Stimulated activated naive CD8-positive, alpha-beta T cell treated with anti-CD3 and anti-CD28 coated beads, Interleukin-15, Interleukin-2, amounts not matched to agents 100 ng/mL and 50 ng/mL, for 24 hours (primary cell): ENCODE data around the gene KLK3.

Experiments
- H3K27ac Mint-ChIP-seq: one replicate; pipeline ENCODE4 v1.8.0; 2021; ENCODE audit warnings: mild to moderate bottlenecking, mixed read lengths
- H3K27me3 Mint-ChIP-seq: one replicate; pipeline ENCODE4 v1.8.0; 2021; ENCODE audit warnings: mixed read lengths
- H3K36me3 Mint-ChIP-seq: one replicate; pipeline ENCODE4 v1.8.0; 2021; ENCODE audit warnings: low read depth, mixed read lengths
- H3K4me1 Mint-ChIP-seq: one replicate; pipeline ENCODE4 v1.8.0; 2021; ENCODE audit warnings: low read depth, mixed read lengths
- H3K4me3 Mint-ChIP-seq: one replicate; pipeline ENCODE4 v1.8.0; 2021; ENCODE audit warnings: mild to moderate bottlenecking, mixed read lengths
- H3K9me3 Mint-ChIP-seq: one replicate; pipeline ENCODE4 v1.8.0; 2021; ENCODE audit warnings: mixed read lengths

The KLK3 gene

DNA sequence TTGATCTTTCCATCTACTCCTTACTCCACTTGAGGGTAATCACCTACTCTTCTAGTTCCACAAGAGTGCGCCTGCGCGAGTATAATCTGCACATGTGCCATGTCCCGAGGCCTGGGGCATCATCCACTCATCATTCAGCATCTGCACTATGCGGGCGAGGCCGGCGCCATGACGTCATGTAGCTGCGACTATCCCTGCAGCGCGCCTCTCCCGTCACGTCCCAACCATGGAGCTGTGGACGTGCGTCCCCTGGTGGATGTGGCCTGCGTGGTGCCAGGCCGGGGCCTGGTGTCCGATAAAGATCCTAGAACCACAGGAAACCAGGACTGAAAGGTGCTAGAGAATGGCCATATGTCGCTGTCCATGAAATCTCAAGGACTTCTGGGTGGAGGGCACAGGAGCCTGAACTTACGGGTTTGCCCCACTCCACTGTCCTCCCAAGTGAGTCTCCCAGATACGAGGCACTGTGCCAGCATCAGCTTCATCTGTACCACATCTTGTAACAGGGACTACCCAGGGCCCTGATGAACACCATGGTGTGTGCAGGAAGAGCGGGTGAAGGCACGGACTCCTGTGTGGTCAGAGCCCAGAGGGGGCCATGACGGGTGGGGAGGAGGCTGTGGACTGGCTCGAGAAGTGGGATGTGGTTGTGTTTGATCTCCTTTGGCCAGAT lies 15.8 kb downstream of the KLK3 start:
- no peak overlapping the region for H3K4me3 Mint-ChIP-seq
- H3K36me3 Mint-ChIP-seq: no peaks in the 10 kb centered on the region
- no peak overlapping the region for H3K27ac Mint-ChIP-seq
- no peaks in the 10 kb centered on the region for H3K9me3 Mint-ChIP-seq
- H3K4me1 Mint-ChIP-seq: no peaks in the 10 kb centered on the region
- peaks cover 32% of the 10 kb centered on the region for H3K27me3 Mint-ChIP-seq

DNA sequence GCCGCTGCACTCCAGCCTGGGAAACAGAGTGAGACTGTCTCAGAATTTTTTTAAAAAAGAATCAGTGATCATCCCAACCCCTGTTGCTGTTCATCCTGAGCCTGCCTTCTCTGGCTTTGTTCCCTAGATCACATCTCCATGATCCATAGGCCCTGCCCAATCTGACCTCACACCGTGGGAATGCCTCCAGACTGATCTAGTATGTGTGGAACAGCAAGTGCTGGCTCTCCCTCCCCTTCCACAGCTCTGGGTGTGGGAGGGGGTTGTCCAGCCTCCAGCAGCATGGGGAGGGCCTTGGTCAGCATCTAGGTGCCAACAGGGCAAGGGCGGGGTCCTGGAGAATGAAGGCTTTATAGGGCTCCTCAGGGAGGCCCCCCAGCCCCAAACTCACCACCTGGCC lies 18.3 kb downstream of the KLK3 start, which contains the start of gene KLK2:
Gene KLK2 (plus strand): TSS at position 384 of the 400 bp plus-strand sequence. CDS start 35 bp downstream, outside the sequence.
- H3K4me1 Mint-ChIP-seq: no peaks in the 10 kb centered on the region
- no peak within 1 kb of the TSS for H3K27ac Mint-ChIP-seq
- no peaks in the 10 kb centered on the region for H3K36me3 Mint-ChIP-seq
- H3K9me3 Mint-ChIP-seq: no peaks in the 10 kb centered on the region
- H3K4me3 Mint-ChIP-seq: no peak within 1 kb of the TSS
- H3K27me3 Mint-ChIP-seq: peaks cover 23% of the 10 kb centered on the region

DNA sequence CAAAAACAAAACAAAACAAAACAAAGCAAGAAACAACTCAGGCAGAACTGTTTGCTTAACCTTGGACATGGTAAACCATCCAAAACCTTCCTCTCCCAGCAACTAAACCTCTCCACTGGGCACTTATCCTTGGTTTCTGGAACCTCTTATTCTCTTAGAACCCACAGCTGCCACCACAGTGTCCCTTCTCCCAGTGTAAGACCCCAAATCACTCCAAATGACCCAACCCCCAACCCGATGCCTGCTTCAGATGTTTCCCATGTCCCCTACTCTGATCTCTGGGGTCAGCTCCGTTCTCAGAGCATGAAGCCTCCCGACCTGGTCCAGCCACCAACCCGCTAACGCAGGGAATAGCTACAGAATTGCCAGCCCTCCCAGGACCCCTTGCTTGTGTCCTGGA lies 19.5 kb downstream of the KLK3 start:
- Mint-ChIP-seq H3K36me3 (no peaks in the 10 kb centered on the region), H3K27ac (no peak overlapping the region), H3K4me3 (no peak overlapping the region), H3K4me1 (no peaks in the 10 kb centered on the region), H3K9me3 (no peaks in the 10 kb centered on the region), H3K27me3 (peaks cover 26% of the 10 kb centered on the region)

DNA sequence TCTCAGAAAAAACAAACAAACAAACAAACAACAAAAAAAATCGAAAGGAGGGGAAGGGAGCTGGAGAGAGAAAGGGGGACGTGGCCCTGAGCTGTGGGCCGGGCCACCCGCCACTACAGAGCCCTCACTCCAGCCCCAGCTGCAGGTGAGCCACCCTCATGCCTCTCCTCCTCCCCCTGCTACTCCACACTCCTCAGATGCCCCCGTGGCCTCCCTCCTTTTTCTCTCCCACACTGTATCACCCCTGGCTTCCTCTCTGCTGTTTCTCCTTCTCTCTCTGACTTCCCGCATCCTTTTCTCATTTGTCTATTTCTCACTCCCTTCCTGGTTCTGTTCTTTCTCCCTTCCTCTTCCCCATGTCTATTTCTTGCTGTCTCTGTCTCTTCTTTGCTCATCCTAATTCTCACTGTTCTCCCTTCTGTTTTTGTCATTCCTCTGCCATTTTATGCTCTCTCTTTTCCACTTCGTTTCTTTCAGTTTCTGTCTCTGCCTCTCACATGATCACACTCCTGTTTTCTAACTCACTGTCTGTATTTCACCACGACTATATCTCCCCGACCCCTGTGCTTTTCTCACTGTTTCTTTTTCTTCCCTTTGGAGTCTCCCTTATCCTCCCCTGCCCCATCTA lies 21.2 kb downstream of the KLK3 start:
- H3K4me3 Mint-ChIP-seq: no peak overlapping the region
- no peaks in the 10 kb centered on the region for H3K4me1 Mint-ChIP-seq

DNA sequence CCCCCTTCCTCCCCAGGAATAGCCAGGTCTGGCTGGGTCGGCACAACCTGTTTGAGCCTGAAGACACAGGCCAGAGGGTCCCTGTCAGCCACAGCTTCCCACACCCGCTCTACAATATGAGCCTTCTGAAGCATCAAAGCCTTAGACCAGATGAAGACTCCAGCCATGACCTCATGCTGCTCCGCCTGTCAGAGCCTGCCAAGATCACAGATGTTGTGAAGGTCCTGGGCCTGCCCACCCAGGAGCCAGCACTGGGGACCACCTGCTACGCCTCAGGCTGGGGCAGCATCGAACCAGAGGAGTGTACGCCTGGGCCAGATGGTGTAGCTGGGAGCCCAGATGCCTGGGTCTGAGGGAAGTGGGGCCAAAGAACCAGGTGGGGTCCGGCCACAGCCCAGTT lies 21.7 kb downstream of the KLK3 start:
- Mint-ChIP-seq H3K4me1 (no peaks in the 10 kb centered on the region), H3K9me3 (no peaks in the 10 kb centered on the region), H3K4me3 (no peak overlapping the region), H3K27ac (no peak overlapping the region), H3K36me3 (no peaks in the 10 kb centered on the region), H3K27me3 (peaks cover 27% of the 10 kb centered on the region)

More for the DNA sequence above, 21.2 kb downstream of the KLK3 start:
- Mint-ChIP-seq H3K27ac (no peak overlapping the region), H3K36me3 (no peaks in the 10 kb centered on the region), H3K27me3 (peaks cover 33% of the 10 kb centered on the region), H3K9me3 (no peaks in the 10 kb centered on the region)

DNA sequence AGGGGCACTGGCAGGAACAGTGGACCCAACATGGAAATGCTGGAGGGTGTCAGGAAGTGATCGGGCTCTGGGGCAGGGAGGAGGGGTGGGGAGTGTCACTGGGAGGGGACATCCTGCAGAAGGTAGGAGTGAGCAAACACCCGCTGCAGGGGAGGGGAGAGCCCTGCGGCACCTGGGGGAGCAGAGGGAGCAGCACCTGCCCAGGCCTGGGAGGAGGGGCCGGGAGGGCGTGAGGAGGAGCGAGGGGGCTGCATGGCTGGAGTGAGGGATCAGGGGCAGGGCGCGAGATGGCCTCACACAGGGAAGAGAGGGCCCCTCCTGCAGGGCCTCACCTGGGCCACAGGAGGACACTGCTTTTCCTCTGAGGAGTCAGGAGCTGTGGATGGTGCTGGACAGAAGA lies 22.6 kb downstream of the KLK3 start:
- no peak overlapping the region for H3K27ac Mint-ChIP-seq
- H3K36me3 Mint-ChIP-seq: no peaks in the 10 kb centered on the region
- H3K4me1 Mint-ChIP-seq: no peaks in the 10 kb centered on the region
- no peaks in the 10 kb centered on the region for H3K9me3 Mint-ChIP-seq
- no peak overlapping the region for H3K4me3 Mint-ChIP-seq
- peaks cover 28% of the 10 kb centered on the region for H3K27me3 Mint-ChIP-seq

DNA sequence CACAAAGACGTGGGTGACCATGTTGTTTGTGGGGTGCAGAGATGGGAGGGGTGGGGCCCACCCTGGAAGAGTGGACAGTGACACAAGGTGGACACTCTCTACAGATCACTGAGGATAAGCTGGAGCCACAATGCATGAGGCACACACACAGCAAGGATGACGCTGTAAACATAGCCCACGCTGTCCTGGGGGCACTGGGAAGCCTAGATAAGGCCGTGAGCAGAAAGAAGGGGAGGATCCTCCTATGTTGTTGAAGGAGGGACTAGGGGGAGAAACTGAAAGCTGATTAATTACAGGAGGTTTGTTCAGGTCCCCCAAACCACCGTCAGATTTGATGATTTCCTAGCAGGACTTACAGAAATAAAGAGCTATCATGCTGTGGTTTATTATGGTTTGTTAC lies 24.1 kb downstream of the KLK3 start:
- Mint-ChIP-seq H3K36me3 (no peaks in the 10 kb centered on the region), H3K4me1 (no peaks in the 10 kb centered on the region), H3K9me3 (no peaks in the 10 kb centered on the region), H3K27ac (no peak overlapping the region), H3K27me3 (peaks cover 29% of the 10 kb centered on the region), H3K4me3 (no peak overlapping the region)

DNA sequence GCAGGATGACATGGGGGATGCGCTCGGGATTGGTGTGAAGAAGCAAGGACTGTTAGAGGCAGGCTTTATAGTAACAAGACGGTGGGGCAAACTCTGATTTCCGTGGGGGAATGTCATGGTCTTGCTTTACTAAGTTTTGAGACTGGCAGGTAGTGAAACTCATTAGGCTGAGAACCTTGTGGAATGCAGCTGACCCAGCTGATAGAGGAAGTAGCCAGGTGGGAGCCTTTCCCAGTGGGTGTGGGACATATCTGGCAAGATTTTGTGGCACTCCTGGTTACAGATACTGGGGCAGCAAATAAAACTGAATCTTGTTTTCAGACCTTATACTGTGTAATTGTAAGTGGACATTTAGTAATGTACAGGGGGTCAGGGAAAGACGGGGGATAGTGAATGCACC lies 25.5 kb downstream of the KLK3 start:
- Mint-ChIP-seq H3K27ac (no peak overlapping the region), H3K9me3 (no peaks in the 10 kb centered on the region), H3K4me1 (no peaks in the 10 kb centered on the region), H3K36me3 (no peaks in the 10 kb centered on the region), H3K27me3 (peaks cover 33% of the 10 kb centered on the region), H3K4me3 (no peak overlapping the region)

DNA sequence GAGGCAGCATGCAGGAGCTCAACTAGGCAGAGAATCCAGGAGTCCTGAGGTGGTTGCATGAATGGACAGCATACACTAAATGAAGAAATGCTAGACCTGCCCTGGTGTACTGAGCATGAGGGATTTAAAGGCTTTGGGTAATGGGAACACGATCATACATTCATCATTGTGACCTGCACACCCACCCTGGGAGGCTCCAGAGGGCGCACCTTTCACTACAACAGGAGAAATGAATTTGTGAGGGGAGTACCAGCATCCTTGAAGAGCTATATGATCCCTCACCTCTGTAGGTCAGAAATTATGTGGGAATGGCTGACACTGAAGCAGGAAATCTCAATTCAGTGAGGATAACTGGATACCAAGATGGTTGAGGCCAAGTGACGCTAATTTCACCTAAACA lies 27.5 kb downstream of the KLK3 start:
- H3K27ac Mint-ChIP-seq: no peak overlapping the region
- H3K9me3 Mint-ChIP-seq: no peaks in the 10 kb centered on the region
- no peaks in the 10 kb centered on the region for H3K36me3 Mint-ChIP-seq
- H3K27me3 Mint-ChIP-seq: peaks cover 41% of the 10 kb centered on the region
- H3K4me1 Mint-ChIP-seq: no peaks in the 10 kb centered on the region
- no peak overlapping the region for H3K4me3 Mint-ChIP-seq

DNA sequence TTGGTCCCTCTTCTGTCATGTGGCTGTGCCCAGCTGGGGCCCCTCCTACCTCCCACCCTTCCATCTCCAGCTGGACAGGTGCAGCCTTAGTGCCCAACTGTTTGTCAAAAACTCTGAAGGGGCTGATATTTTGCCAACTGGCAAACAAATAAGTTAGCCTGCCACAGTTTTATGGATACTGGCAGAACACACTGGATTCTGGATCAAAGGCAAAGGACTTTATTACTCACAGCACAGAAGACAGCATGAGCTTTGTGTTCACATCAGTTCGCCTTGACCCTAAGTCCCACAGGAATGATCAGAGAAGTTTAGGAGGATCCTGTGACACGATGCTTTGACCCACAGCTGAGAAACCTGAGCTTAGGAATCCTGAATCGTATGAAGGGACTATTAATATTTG lies 34.9 kb downstream of the KLK3 start:
- Mint-ChIP-seq H3K36me3 (no peaks in the 10 kb centered on the region), H3K4me1 (peaks cover 9% of the 10 kb centered on the region), H3K27me3 (peaks cover 38% of the 10 kb centered on the region), H3K27ac (no peak overlapping the region), H3K9me3 (no peaks in the 10 kb centered on the region), H3K4me3 (no peak overlapping the region)

DNA sequence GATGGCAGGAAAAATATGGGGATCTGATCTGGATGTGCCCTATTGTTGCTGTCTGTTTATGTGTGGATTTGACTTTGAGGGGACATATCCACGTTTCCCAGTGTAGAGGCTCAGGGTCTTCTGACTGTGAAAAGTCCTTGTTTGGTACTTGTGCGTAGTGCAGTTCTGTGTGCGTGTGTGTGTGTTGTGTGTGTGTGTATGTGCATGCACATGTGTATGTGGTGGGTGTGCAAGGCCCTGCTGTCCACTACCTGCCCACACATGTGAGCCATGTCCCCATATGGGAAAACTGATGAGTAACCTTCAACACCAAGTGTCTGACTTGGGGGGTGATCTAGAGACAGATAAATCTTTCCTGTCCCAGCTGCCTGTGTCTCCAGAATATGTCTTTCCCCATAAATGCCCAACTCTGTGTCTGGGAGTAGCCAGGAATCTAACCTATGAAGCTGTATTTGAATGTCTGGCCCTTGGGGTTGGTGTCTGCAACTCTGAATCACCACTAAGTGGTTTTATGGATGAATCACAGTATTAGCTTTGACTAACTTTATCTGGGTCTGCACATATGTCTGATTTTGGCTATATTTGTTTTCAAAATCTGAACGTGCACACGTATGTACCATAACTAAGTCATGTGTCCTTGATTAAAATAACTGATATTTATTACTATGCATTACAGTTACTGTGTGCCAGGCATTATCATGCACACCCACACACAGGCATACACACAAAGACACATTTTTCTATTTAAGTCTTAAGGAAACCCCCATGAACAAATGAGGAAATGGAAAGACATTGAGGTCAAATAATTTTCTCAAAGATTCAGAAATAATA lies 35.9 kb downstream of the KLK3 start:
- H3K27ac Mint-ChIP-seq: no peak overlapping the region
- peaks cover 9% of the 10 kb centered on the region for H3K4me1 Mint-ChIP-seq
- no peak overlapping the region for H3K4me3 Mint-ChIP-seq
- peaks cover 38% of the 10 kb centered on the region for H3K27me3 Mint-ChIP-seq
- no peaks in the 10 kb centered on the region for H3K9me3 Mint-ChIP-seq
- no peaks in the 10 kb centered on the region for H3K36me3 Mint-ChIP-seq

DNA sequence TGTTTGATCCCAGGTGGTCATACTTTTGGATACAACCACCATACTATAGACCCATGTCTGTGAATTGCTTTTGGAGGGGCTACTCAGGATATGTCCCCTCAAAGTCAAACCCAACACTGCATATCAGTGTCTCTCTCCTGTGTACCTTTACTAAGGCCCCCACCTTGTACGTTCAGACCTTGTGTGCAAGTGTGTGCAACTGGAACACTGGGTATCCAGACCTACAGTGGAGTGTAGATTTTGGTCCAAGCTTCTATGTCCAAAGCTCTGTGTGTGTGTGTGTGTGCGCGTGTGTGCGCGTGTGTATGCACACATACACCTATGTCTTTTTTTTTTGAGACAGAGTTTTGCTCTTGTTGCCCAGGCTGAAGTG lies 36.5 kb downstream of the KLK3 start:
- peaks cover 9% of the 10 kb centered on the region for H3K4me1 Mint-ChIP-seq
- peaks cover 38% of the 10 kb centered on the region for H3K27me3 Mint-ChIP-seq
- H3K27ac Mint-ChIP-seq: no peak overlapping the region
- H3K9me3 Mint-ChIP-seq: no peaks in the 10 kb centered on the region
- no peaks in the 10 kb centered on the region for H3K36me3 Mint-ChIP-seq
- no peak overlapping the region for H3K4me3 Mint-ChIP-seq

DNA sequence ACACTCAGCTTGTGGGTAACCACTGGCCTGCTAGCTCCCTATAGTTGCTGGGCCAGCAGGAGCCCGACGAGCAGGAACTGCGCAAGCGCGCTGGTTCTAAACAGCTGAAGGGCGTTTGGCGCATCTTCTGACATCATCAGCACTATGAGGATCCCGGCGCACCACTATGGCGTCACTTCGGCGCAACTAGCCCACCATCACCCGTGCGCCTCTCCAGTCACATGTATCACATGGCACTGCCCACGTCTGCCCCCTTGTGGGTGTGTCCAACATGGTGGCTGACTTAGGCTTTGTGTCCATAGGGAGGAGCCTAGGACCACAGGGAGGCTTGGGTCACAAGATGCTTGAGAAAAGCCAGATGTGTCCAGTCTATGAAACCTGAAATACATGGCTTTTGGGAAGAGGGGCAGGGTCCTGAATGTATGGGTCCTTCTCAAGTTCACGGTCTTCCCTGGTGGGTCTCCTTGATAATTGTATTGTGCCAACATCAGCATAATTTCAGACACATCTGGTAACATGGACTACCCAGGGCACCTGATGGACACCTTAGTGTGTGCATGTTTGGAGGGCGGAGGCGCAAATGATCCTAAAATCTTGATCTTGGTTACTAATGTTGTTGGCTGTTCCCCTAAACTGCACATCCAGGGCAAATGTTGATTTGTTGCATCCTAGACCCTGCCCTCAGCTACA lies 38.5 kb downstream of the KLK3 start:
- Mint-ChIP-seq H3K4me3 (no peak overlapping the region), H3K36me3 (no peaks in the 10 kb centered on the region), H3K4me1 (peaks cover 9% of the 10 kb centered on the region), H3K27me3 (peaks cover 35% of the 10 kb centered on the region), H3K27ac (no peak overlapping the region), H3K9me3 (no peaks in the 10 kb centered on the region)

DNA sequence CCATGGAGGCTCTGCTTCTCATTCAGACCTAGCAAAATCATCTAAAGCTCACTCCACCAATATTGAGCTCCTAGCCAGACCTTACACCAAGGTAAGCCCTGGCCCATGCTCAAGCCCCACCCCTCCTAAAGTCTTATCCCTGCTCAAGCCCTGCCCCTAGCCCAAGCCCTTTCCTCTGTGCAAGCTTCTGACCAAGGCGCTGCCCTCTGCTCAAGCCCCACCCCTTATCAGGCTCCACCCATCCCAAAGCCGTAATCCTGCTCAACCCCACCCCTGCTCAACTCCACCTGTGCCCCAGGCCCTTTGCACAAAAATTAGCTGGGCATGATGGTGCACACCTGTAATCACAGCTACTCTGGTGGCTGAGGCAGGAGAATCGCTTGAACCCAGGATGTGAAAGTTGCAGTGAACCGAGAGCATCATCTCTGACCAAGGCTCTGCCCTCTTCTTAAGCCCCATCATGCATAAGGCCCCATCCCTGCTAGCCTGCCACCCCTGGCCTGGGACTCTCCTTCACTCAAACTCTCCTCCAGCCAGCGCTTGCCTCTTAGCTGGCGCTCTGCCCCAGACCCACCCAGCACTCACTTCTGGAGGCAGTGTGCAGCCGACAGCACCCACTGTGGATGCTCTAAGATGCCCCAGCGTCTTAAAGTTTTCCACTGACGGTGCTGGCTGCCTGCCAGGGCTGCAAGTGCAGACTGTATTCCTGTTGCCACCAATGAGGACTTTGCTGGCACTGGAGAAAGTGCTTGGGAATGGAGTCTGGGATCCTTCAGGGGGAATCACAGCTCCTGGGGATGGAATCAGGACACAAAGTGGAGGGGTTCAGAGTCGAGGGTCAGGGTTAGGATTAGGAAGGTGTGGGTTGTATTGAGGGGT lies 40.0 kb downstream of the KLK3 start:
- Mint-ChIP-seq H3K4me1 (peaks cover 9% of the 10 kb centered on the region), H3K27ac (no peak overlapping the region), H3K9me3 (no peaks in the 10 kb centered on the region), H3K4me3 (no peak overlapping the region), H3K36me3 (no peaks in the 10 kb centered on the region), H3K27me3 (peaks cover 32% of the 10 kb centered on the region)
